BLaER1 (cell line): ENCODE results near the gene OR4S1.
"Not testable (repeated sequence)": the region's sequence is repeated elsewhere in the genome, so short reads cannot be mapped to it uniquely, and the experiment has no call there.

ENCODE experiments used
- H3K27ac ChIP-seq: shearing (Covaris generic); formaldehyde crosslinking; 2 replicates; pipeline ENCODE4 v1.8.1; 2022
- H3K27me3 ChIP-seq: shearing (Covaris generic); formaldehyde crosslinking; 2 replicates; pipeline ENCODE4 v1.8.1; 2022
- H3K36me3 ChIP-seq: shearing (Covaris generic); formaldehyde crosslinking; 2 replicates; pipeline ENCODE4 v1.8.1; 2022
- H3K4me1 ChIP-seq: shearing (Covaris generic); formaldehyde crosslinking; 2 replicates; pipeline ENCODE4 v1.8.1; 2022
- H3K4me2 ChIP-seq: shearing (Covaris generic); formaldehyde crosslinking; 2 replicates; pipeline ENCODE4 v1.8.1; 2022
- H3K4me3 ChIP-seq: shearing (Covaris generic); formaldehyde crosslinking; 2 replicates; pipeline ENCODE4 v1.8.1; 2022
- H3K9ac ChIP-seq: shearing (Covaris generic); formaldehyde crosslinking; 2 replicates; pipeline ENCODE4 v1.8.1; 2022
- H3K9me3 ChIP-seq: shearing (Covaris generic); formaldehyde crosslinking; 2 replicates; pipeline ENCODE4 v1.8.1; 2022
- H4K20me1 ChIP-seq: shearing (Covaris generic); formaldehyde crosslinking; 2 replicates; pipeline ENCODE4 v1.8.1; 2022
- Cebpa-rat ChIP-seq: shearing (Covaris generic); IDR thresholded peaks from 2 replicates; pipeline ENCODE4 v1.8.1; 2022

Gene OR4S1

GRCh38 chr11:48305923-48306322 lies at the start of gene OR4S1:
Gene OR4S1 (plus strand): TSS chr11:48306223. CDS start chr11:48306223, 0 bp downstream.
- no peaks in the 10 kb centered on the region for H3K4me1 ChIP-seq

GRCh38 chr11:48261600-48261999 lies 44.4 kb upstream of the OR4S1 start:
- no peaks in the 10 kb centered on the region for H4K20me1 ChIP-seq
- no peak overlapping the region for H3K4me3 ChIP-seq
- no peaks in the 10 kb centered on the region for H3K9me3 ChIP-seq
- H3K4me2 ChIP-seq, result no peak overlapping the region
- H3K9ac ChIP-seq, result no peak overlapping the region
- H3K27me3 ChIP-seq, result no peaks in the 10 kb centered on the region
- H3K4me1 ChIP-seq, result no peaks in the 10 kb centered on the region
- H3K27ac ChIP-seq, result no peak overlapping the region
- no peaks in the 10 kb centered on the region for H3K36me3 ChIP-seq
- TF ChIP-seq Cebpa-rat, result no peak

More at GRCh38 chr11:48305923-48306322, at the start of gene OR4S1:
- TF ChIP-seq Cebpa-rat, result no peak
- Histone ChIP-seq H3K36me3 (no peaks in the 10 kb centered on the region), H3K4me2 (no peak within 1 kb of the TSS), H3K9ac (no peak within 1 kb of the TSS), H3K4me3 (no peak within 1 kb of the TSS), H4K20me1 (no peaks in the 10 kb centered on the region), H3K27me3 (no peaks in the 10 kb centered on the region), H3K9me3 (no peaks in the 10 kb centered on the region), H3K27ac (no peak within 1 kb of the TSS)

GRCh38 chr11:48263423-48263911 lies 42.6 kb upstream of the OR4S1 start, which contains the start of gene OR4X1:
Gene OR4X1 (plus strand): TSS chr11:48263861. CDS start chr11:48263861, 0 bp downstream.
- Histone ChIP-seq H3K9ac (no peak within 1 kb of the TSS), H3K27ac (no peak within 1 kb of the TSS), H3K4me2 (no peak within 1 kb of the TSS), H3K9me3 (no peaks in the 10 kb centered on the region), H4K20me1 (no peaks in the 10 kb centered on the region), H3K4me3 (no peak within 1 kb of the TSS), H3K27me3 (no peaks in the 10 kb centered on the region), H3K4me1 (no peaks in the 10 kb centered on the region), H3K36me3 (no peaks in the 10 kb centered on the region)
- no peak for TF ChIP-seq Cebpa-rat

- no peak overlapping the region for H3K27ac ChIP-seq
- no peak for TF ChIP-seq Cebpa-rat
- no peaks in the 10 kb centered on the region for H4K20me1 ChIP-seq
- H3K4me1 ChIP-seq, result no peaks in the 10 kb centered on the region
- no peaks in the 10 kb centered on the region for H3K9me3 ChIP-seq
- H3K36me3 ChIP-seq, result no peaks in the 10 kb centered on the region
- no peak overlapping the region for H3K4me3 ChIP-seq
- no peak overlapping the region for H3K4me2 ChIP-seq
- no peak overlapping the region for H3K9ac ChIP-seq
- H3K27me3 ChIP-seq, result no peaks in the 10 kb centered on the region
Observed at GRCh38 chr11:48270621-48271020, 35.4 kb upstream of the OR4S1 start.

- H3K4me1 ChIP-seq, result no peaks in the 10 kb centered on the region
- no peaks in the 10 kb centered on the region for H4K20me1 ChIP-seq
- no peak overlapping the region for H3K4me2 ChIP-seq
- H3K9me3 ChIP-seq, result no peaks in the 10 kb centered on the region
- H3K9ac ChIP-seq, result no peak overlapping the region
- no peaks in the 10 kb centered on the region for H3K27me3 ChIP-seq
- H3K27ac ChIP-seq, result no peak overlapping the region
- H3K4me3 ChIP-seq, result no peak overlapping the region
- TF ChIP-seq Cebpa-rat, result no peak
- no peaks in the 10 kb centered on the region for H3K36me3 ChIP-seq
Observed at GRCh38 chr11:48272606-48273005, 33.4 kb upstream of the OR4S1 start.

GRCh38 chr11:48307760-48308386 lies 1.9 kb downstream of the OR4S1 start:
- Histone ChIP-seq H3K9ac (no peak overlapping the region), H3K27me3 (no peaks in the 10 kb centered on the region), H3K4me1 (no peaks in the 10 kb centered on the region), H3K4me3 (no peak overlapping the region), H3K9me3 (no peaks in the 10 kb centered on the region), H3K4me2 (no peak overlapping the region), H3K27ac (no peak overlapping the region), H4K20me1 (no peaks in the 10 kb centered on the region), H3K36me3 (no peaks in the 10 kb centered on the region)
- no peak for TF ChIP-seq Cebpa-rat

GRCh38 chr11:48313590-48313989 lies 7.6 kb downstream of the OR4S1 start:
- not testable (repeated sequence) for H3K4me2 ChIP-seq, H3K9ac ChIP-seq, H4K20me1 ChIP-seq, H3K4me3 ChIP-seq, H3K4me1 ChIP-seq, H3K27me3 ChIP-seq, H3K9me3 ChIP-seq, H3K27ac ChIP-seq, H3K36me3 ChIP-seq

GRCh38 chr11:48319813-48320212 lies 13.8 kb downstream of the OR4S1 start:
- not testable (repeated sequence) for H3K4me2 ChIP-seq, H3K4me1 ChIP-seq, H3K9ac ChIP-seq, H3K4me3 ChIP-seq, H3K9me3 ChIP-seq, H4K20me1 ChIP-seq, H3K27ac ChIP-seq, H3K27me3 ChIP-seq, H3K36me3 ChIP-seq

GRCh38 chr11:48324620-48325019 lies 18.6 kb downstream of the OR4S1 start, which contains the start of gene OR4C3:
Gene OR4C3 (plus strand): TSS chr11:48324920. CDS start chr11:48325022, 102 bp downstream.
- not testable (repeated sequence) for H3K36me3 ChIP-seq, H3K9me3 ChIP-seq, H3K9ac ChIP-seq, H3K4me2 ChIP-seq, H3K27ac ChIP-seq, H4K20me1 ChIP-seq, H3K4me1 ChIP-seq, H3K27me3 ChIP-seq, H3K4me3 ChIP-seq

- TF ChIP-seq Cebpa-rat, result no peak
- Histone ChIP-seq H3K36me3 (no peaks in the 10 kb centered on the region), H3K9ac (no peak overlapping the region), H3K9me3 (peaks cover 12% of the 10 kb centered on the region), H3K27ac (no peak overlapping the region), H3K4me2 (no peak overlapping the region), H3K4me3 (no peak overlapping the region), H3K4me1 (no peaks in the 10 kb centered on the region), H4K20me1 (no peaks in the 10 kb centered on the region), H3K27me3 (no peaks in the 10 kb centered on the region)
Observed at GRCh38 chr11:48341466-48341865, 35.4 kb downstream of the OR4S1 start.

GRCh38 chr11:48342505-48342904 lies 36.5 kb downstream of the OR4S1 start:
- not testable (repeated sequence) for H3K4me2 ChIP-seq, H3K36me3 ChIP-seq, H3K4me1 ChIP-seq, H4K20me1 ChIP-seq, H3K4me3 ChIP-seq, H3K9ac ChIP-seq, H3K27me3 ChIP-seq, H3K27ac ChIP-seq
- H3K9me3 ChIP-seq, result peaks cover 16% of the 10 kb centered on the region

GRCh38 chr11:48346286-48346685 lies 40.3 kb downstream of the OR4S1 start:
- H3K9me3 ChIP-seq, result peaks cover 22% of the 10 kb centered on the region
- H3K4me1 ChIP-seq, H3K27me3 ChIP-seq, H3K27ac ChIP-seq, H4K20me1 ChIP-seq, H3K36me3 ChIP-seq, H3K4me2 ChIP-seq, H3K4me3 ChIP-seq, H3K9ac ChIP-seq: not testable (repeated sequence)
